ENCODE measurements around the gene KLRC2.

DNA sequence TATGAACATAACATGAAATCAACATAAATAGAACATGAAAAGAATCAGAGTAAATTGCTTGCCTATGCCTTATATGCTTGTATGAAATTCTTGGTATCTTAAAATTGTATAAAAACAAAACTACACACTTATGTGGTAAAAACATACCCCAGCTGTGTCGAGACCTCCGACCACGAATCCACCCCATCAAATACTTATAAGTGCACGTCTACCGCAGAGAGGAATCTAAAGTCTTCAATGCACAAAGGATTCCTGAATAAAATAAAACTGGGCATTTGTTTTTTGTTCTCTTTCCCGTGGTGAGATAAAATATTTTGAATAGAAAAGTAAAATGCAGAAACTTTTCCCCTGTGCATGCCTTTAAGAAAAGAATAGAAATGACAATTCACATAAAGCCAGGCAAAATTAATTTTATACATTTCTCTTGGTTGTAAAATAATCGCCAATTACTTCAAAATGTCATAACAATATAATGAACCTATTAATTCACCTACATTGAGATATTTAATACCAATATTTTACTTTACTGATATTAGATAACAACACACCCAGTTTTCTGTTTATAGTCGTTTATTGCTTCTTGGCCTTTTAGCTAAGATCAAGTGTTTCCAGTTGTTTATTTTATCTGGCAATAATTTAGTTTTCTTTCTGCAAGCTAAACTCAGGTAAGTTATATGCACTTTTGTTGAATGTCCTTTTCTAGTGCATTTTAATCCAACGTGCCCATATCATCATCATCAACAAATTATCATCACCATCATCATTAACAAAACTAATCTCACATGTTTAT lies 47.0 kb downstream of the KLRC2 start:
- TF ChIP-seq CTCF (IDR thresholded peaks at IDR 0.05) (no peak), POLR2A (IDR thresholded peaks at IDR 0.05) (no peak)
